Fibroblast of skin of right biceps (primary cell): Measurements from ENCODE around the gene SMIM1.
"Not testable (repeated sequence)": the region's sequence is repeated elsewhere in the genome, so short reads cannot be mapped to it uniquely, and the experiment has no call there.

Experiments used
- DNase-seq: peaks from one replicate; pipeline ENCODE4 v3.0.0-alpha.2; 2013

Gene SMIM1

GRCh38 chr1:3796215-3797061, 23.9 kb downstream of the SMIM1 start, which contains the start of gene LRRC47:
Gene LRRC47 (minus strand): TSS chr1:3796498. CDS start chr1:3796476, 22 bp downstream.
- peak; percentile 90 for DNase-seq

- DNase-seq, result no peak
Observed at GRCh38 chr1:3799976-3800685, 27.6 kb downstream of the SMIM1 start.

GRCh38 chr1:3800795-3801194, 28.2 kb downstream of the SMIM1 start:
- DNase-seq, result not testable (repeated sequence)

GRCh38 chr1:3803905-3804626, 31.5 kb downstream of the SMIM1 start:
- DNase-seq, result no peak

DNA sequence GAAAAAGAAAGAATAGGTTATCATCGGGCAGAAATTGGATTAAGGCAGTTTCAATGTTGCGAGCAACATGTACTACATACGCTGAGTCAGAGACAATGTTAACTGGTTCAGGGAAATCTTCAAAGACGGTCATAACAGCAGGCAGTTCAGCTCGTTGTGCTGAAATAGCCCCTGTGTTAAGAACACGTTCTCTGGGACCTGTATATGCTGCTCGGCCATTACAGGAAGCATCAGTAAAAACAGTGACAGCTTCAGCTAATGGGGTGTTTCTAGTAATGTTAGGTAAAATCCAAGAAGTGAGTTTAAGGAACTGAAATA, 32.0 kb downstream of the SMIM1 start:
- not testable (repeated sequence) for DNase-seq

- DNase-seq, result no peak
Observed at GRCh38 chr1:3805038-3805437, 32.5 kb downstream of the SMIM1 start.

DNA sequence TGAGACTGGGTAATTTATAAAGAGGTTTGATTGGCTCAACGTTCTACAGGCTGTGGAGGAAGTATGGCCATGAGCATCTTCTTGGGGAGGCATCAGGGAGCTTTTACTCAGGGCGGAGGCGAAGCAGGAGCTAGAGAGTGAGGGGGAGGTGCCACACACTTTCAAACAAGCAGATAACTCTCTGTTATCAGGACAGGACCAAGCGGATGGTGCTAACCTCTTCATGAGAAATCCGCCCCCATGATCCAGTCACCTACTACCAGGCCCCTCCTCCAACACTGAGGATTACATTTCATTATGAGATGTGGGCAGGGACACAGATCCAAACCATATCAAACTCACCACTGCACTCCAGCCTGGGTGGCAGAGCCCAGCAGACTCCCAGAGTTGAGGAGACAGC, 35.2 kb downstream of the SMIM1 start:
- no peak for DNase-seq

- no peak for DNase-seq
Observed at GRCh38 chr1:3809680-3810079, 37.1 kb downstream of the SMIM1 start.

DNA sequence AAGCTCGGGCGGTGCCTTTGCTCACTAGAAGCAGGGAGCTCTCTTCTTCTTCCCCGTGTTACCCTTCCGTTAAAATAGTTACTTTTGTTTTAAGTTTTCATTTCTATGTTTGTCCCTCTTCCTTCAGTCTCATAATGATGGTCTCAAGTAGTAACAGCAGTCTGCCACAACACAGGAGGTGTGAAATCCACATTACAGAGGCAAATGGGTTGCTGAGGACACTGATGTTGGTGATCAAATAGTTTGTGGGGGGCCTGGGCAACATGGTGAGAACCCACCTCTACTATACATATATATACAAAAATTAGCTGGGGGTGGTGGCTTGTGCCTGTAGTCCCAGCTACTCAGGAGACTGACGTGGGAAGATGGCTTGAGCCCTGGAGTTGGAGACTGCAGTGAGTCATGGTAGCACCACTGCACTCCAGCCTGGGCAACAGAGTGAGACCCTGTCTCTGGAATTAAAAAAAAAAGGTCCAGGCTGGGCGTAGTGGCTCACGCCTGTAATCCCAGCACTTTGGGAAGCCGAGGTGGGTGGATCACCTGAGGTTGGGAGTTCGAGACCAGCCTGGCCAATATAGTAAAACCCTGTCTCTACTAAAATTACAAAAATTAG, 37.7 kb downstream of the SMIM1 start:
- DNase-seq, result not testable (repeated sequence)

GRCh38 chr1:3811595-3811911, 39.0 kb downstream of the SMIM1 start:
- no peak for DNase-seq

DNA sequence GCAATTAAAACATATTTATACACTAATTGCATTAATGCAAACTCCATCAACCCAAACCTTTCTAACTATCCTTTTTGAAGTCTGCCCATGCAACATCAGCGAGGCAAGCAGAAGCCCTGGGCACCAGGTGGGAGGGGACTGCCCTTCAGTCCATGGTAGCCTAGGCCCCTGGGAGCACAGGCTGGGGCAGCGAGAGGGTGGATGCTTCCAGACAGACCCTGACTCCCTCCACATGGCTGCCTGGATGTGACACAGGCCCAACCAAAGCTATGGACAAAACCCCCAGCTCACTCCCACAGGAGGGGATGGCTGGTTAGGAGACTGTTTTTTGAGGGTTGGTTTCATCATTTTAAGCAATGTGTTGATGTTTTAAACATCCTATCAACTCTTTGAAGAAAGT, 41.5 kb downstream of the SMIM1 start:
- DNase-seq, result no peak

GRCh38 chr1:3814771-3815561, 42.4 kb downstream of the SMIM1 start:
- DNase-seq, result no peak

DNA sequence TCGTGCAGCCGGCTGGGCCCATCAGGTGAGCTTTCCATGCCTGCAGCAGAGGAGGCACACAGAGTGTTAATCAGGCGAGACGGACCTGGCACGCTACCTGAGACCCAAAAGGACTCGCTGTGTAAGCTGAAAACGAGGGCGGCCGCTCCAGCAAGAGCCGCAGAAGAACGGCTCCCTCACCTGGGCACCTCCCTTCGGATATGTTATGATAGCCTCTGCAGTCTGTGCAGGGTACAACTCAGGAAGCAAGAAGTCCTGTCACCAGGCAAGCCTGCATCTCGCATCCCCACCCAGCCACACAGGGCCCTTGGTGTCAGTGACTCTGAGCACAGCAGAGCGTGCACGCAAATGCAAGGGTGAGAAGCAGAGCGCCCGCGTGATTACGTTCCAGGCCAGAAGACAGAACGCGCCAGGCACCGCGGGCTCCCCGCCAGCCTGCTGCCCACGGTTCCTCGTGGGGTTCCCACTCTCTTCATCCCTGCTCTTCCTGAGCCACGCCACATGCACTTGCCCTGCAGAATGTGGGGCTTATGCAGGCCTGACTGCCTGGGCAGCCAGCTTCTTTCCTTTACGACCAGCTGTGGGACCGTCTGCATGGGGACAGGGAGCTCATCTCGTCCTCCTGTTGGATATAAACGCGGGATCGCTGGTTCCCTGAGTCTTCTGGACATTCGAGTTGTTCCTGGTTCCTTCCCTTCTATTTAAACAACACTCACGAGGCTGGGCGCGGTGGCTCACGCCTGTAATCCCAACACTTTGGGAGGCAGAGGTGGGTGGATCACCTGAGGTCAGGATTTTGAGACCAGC, 44.0 kb downstream of the SMIM1 start:
- DNase-seq, result no peak

DNA sequence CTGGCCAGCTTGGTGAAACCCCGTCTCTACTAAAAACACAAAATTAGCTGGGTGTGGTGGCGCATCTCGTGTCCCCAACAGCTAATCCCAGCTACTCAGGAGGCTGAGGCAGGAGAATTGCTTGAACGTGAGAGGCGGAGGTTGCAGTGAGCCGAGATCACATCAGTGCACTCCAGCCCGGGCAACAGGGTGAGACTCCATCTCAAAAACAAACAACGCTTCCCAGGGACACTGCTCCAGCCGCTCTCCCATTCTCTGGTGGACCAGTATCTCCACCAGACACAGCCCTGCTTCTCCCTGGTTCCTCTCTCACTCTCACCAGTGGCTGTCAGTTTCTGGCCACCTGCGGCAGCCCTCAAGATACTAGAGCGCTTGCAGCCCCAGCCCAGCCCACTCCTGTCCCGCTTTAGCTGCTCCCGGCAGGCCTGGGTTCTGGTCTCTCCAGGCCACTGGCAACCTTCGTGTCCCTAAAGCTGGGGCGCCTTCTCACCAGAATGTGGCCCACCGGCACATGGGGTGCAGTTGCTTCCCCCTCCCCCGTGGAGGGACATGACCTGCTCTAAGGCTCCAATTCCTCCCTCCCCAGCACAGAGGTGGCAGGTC, 44.7 kb downstream of the SMIM1 start:
- no peak for DNase-seq

- no peak for DNase-seq
Observed at GRCh38 chr1:3817821-3818597, 45.5 kb downstream of the SMIM1 start.

DNA sequence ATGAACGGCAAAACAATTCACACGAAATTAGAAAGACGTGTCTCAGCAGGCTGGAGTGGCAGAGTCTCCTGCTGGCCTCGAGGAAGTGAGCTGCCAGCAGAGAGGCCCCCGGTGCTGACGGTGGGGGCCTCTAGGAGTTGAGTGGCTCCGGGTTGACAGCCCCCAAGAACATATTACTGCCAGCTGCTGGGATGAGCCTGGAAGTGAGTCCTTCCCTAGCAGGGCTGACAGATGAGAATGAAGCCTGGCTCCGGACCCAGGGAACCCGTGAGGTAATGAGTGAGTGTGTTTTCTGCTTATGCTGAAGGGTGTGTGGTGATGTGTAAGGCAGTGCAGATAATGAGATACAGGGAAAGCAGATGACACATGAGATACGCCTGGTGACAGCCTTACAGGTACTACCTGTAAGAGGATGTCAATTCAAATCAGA, 47.2 kb downstream of the SMIM1 start:
- DNase-seq, result no peak

DNA sequence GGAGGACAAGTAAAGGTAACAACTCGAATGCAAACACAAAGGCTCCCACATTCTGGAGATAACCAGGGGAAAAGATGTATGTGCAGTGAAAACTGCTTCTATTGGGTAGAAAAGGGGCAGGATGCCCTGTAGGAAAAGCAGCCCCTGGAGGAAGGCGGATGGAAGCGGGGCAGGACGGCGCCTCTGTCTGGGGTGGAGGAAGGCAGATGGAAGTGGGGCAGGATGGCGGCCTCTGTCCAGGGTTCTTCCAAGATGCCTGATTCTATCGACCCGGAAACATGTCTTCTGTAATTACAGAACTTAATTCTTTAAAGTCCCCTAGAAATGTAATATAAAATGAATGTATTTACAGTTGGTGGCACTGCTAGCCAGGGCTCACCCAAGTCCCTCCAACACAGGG, 47.8 kb downstream of the SMIM1 start:
- no peak for DNase-seq

DNA sequence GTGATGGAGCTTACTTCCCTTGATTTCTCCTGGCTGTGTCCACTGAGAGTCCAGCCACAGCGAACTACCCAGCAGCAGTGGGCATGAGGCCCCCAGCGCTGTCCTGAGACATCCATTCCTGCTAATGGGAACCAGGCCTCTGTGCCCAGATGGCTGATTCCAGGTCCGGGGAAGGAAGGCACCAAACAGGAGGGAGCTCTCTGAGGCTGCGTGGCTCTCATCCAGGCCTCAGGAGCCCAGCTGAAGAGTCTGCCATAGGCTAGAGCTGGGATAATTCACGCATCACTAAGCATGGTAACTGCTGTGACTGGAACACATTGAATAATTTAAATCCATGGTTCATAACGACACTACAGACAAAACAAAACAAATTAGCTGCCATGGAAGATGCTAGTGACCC, 48.5 kb downstream of the SMIM1 start:
- no peak for DNase-seq

DNA sequence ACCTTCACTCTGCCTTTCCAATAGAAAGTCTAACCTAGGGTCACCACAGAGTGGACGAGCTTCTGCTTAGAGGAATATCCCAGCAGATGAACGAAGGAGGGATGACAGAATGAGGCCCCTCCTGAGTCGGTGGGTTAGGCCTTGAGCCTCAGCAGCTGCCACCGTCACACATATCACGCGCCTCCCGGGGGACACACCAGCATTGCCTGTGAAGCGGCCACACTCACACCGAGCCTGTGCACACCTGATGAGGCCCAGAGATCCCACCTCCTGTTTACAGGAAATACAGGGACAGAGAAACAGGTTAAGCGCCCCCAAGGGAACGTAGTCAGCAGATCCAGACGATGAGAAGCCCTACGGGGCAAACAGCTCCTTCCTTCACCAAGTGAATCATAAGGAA, 48.9 kb downstream of the SMIM1 start:
- no peak for DNase-seq

DNA sequence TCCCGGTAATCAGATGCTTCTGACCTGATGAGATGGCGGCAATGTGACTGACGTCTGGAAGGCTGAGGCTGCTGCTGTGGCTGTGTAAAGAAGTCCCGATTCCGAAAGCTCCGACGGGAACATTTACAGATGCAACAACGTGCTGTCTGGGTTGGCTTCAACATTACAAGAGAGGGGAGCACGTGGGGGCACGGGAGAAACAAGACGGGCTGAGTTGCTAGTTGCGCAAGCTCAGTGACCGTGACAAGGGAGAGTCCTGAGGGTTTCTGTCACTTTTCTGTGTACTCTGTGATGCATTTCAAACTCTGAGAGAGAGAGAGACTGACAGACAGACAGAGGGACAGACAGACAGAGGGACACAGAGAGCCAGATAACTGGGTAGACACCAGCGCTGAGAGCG, 49.4 kb downstream of the SMIM1 start:
- no peak for DNase-seq
